ENCODE results near the gene FUBP1.

FUBP1 gene

DNA sequence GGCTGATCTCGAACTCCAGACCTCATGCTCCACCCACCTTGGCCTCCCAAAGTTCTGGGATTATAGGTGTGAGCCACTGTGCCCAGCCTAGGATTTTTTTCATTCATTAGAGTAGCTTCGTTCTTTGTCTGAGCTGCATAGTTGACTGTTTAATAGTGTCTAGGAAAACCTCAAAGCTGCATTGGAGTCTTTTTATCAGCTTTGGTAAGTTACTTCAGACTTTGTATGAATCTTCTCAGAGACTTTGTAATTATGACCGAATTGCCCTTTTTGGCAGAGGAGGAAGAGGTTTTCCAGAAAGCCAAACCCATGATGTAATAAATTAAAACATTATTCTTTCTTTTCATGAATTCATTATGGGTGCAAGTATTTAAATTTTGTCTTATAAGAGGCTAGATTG is 31.0 kb upstream of the FUBP1 start:
- Histone ChIP-seq H3K4me3 (ENCODE audit: low read depth in 1 of 2, low read length in 1 of 2) (no peak overlapping the region), H3K27me3 (no peaks in the 10 kb centered on the region), H3K36me3 (no peaks in the 10 kb centered on the region), H3K9me3 (no peaks in the 10 kb centered on the region), H3K27ac (no peak overlapping the region), H3K4me1 (ENCODE audit: control insufficient read depth in 1 of 2, insufficient read depth in 1 of 2, low read depth in 1 of 2, low read length in 1 of 2) (peaks cover 12 to 13% of the 10 kb centered on the region in 2 experiments)
- TF ChIP-seq, protein P1, sequence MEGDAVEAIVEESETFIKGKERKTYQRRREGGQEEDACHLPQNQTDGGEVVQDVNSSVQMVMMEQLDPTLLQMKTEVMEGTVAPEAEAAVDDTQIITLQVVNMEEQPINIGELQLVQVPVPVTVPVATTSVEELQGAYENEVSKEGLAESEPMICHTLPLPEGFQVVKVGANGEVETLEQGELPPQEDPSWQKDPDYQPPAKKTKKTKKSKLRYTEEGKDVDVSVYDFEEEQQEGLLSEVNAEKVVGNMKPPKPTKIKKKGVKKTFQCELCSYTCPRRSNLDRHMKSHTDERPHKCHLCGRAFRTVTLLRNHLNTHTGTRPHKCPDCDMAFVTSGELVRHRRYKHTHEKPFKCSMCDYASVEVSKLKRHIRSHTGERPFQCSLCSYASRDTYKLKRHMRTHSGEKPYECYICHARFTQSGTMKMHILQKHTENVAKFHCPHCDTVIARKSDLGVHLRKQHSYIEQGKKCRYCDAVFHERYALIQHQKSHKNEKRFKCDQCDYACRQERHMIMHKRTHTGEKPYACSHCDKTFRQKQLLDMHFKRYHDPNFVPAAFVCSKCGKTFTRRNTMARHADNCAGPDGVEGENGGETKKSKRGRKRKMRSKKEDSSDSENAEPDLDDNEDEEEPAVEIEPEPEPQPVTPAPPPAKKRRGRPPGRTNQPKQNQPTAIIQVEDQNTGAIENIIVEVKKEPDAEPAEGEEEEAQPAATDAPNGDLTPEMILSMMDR (IDR thresholded peaks at IDR 0.05) = no peak

DNA sequence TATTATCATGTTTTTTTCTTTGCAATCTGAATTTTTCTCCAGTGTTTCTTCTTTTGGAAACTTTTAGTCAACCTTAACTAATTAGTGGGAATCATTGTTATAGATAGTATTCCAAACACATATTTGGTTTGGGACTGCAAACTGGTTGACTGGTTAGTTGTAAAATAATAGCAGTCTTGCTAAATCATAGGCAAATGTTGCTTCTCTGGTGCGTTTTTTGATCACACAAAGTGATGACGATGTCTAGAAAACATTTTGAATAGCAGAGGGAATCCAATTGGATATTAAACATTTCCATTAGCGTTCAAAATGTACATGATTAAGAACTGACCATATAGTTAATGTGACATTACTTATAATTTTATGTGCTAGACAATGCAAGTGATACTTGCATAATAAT is 30.4 kb upstream of the FUBP1 start:
- H3K4me1 ChIP-seq (ENCODE audit: control insufficient read depth in 1 of 2, insufficient read depth in 1 of 2, low read depth in 1 of 2, low read length in 1 of 2) = peaks cover 18 to 19% of the 10 kb centered on the region in 2 experiments
- TF ChIP-seq, protein P1 (IDR thresholded peaks at IDR 0.05) = no peak
- H3K27me3 ChIP-seq = no peaks in the 10 kb centered on the region
- H3K27ac ChIP-seq = no peak overlapping the region
- H3K4me3 ChIP-seq (ENCODE audit: low read depth in 1 of 2, low read length in 1 of 2) = no peak overlapping the region
- H3K36me3 ChIP-seq = no peaks in the 10 kb centered on the region
- H3K9me3 ChIP-seq = no peaks in the 10 kb centered on the region

DNA sequence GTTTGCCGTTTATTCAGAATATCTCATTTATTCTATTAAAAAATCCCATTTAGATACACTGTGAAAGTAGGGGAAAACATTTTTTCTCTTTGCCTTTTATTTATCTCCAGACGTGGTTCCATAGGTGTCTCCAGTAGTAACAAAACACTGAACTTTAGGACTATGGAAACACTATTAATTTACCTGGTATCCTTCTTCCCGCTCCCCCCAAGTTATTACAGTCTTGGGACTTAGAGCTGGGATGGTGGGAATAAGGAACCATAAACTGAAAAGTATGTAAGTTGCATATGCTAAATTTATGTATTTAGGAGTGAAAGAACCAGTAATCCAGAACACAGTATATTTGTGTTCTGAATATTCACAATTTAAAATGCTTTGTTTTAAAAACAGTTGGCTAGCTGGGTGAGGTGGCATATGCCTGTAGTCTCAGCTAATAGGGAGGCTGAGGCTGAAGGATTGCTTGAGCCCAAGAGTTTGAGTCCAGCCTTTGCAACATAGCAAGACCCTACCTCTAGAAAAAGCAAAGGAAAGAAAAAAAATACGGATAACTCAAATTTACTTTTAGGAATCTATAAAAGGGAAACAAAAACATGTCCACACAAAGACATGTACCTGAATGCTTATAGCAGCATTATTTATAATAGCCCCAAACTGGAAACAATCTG is 28.9 kb upstream of the FUBP1 start:
- no peaks in the 10 kb centered on the region for H3K36me3 ChIP-seq
- peaks cover 20 to 33% of the 10 kb centered on the region in 2 experiments for H3K4me1 ChIP-seq (ENCODE audit: control insufficient read depth in 1 of 2, insufficient read depth in 1 of 2, low read depth in 1 of 2, low read length in 1 of 2)

DNA sequence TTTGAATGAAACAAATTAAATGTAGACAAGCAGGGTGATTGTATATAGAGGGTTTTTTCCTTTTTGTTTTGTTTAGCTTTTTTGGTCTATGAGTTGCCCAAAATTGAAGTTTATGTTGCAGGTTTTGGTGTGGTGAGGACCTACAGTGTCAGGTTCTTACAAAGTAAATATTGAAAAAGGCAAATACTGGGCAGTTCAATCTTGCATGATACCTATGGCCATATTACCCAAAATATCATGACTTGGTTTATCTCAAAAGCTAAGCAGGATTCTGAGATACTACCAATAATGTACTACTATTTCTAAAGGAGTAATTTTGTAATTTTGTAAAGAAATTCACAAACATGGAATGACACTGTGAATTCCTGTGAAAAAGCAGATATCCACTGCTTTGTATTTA is 27.6 kb upstream of the FUBP1 start:
- Histone ChIP-seq H3K9me3 (no peaks in the 10 kb centered on the region), H3K4me1 (ENCODE audit: control insufficient read depth in 1 of 2, insufficient read depth in 1 of 2, low read depth in 1 of 2, low read length in 1 of 2) (peaks cover 20 to 33% of the 10 kb centered on the region in 2 experiments), H3K36me3 (no peaks in the 10 kb centered on the region), H3K4me3 (ENCODE audit: low read depth in 1 of 2, low read length in 1 of 2) (no peak overlapping the region), H3K27me3 (no peaks in the 10 kb centered on the region), H3K27ac (no peak overlapping the region)
- TF ChIP-seq, protein P1 (IDR thresholded peaks at IDR 0.05) = no peak

More for the DNA sequence above, 28.9 kb upstream of the FUBP1 start:
- no peak overlapping the region for H3K27ac ChIP-seq
- no peak overlapping the region for H3K4me3 ChIP-seq (ENCODE audit: low read depth in 1 of 2, low read length in 1 of 2)
- H3K9me3 ChIP-seq = no peaks in the 10 kb centered on the region
- H3K27me3 ChIP-seq = no peaks in the 10 kb centered on the region
- TF ChIP-seq, protein P1 (IDR thresholded peaks at IDR 0.05) = no peak

DNA sequence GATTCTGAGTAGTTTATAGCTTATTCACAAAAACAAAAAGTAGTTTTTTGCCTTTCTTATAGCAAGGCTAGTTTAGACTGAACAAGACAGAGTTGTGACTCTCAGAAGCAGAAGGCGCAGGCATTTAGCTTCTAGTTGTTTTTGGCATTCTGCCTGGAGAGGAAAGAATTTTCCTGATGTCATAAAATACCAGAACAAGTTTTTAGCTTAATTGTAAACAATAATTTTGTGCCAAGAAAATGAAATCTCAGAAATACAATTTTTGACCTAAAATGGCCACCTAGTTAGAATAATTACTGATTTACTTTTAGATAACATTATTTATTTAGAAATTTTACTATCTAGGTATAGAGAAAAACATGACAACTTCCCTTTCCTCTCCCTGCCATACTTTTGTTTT is 26.9 kb upstream of the FUBP1 start:
- H3K27ac ChIP-seq = peak overlapping the region; percentile 24

More for the DNA sequence above, 26.9 kb upstream of the FUBP1 start:
- Histone ChIP-seq H3K36me3 (no peaks in the 10 kb centered on the region), H3K4me1 (ENCODE audit: control insufficient read depth in 1 of 2, insufficient read depth in 1 of 2, low read depth in 1 of 2, low read length in 1 of 2) (peaks cover 20 to 33% of the 10 kb centered on the region in 2 experiments), H3K9me3 (no peaks in the 10 kb centered on the region), H3K4me3 (ENCODE audit: low read depth in 1 of 2, low read length in 1 of 2) (no peak overlapping the region), H3K27me3 (no peaks in the 10 kb centered on the region)
- TF ChIP-seq, protein P1 (IDR thresholded peaks at IDR 0.05) = no peak
